H9 (cell line): ENCODE results near the gene KIF26A. TPM values are rescaled to one million over a fixed set of nuclear protein-coding genes. Genes with fewer than 3 reads are reported as not detected.

ENCODE experiments used
- DNase-seq: peaks from one replicate; pipeline ENCODE4 v3.0.0-alpha.2; 2017
- H2AFZ ChIP-seq: one replicate; pipeline ENCODE4 v1.6.1; 2013; ENCODE audit warnings: mild to moderate bottlenecking, low read length, control low read depth, moderate library complexity
- H2AK5ac ChIP-seq: 2 replicates; pipeline ENCODE4 v1.6.1; 2013; ENCODE audit warnings: low read length, control low read depth, mixed read lengths; ENCODE audit not compliant: insufficient read length
- H2BK120ac ChIP-seq: one replicate; pipeline ENCODE4 v1.6.1; 2013; ENCODE audit warnings: low read depth, mild to moderate bottlenecking, low read length, control low read depth, inconsistent platforms; ENCODE audit not compliant: poor library complexity, severe bottlenecking
- H2BK12ac ChIP-seq: 2 replicates; pipeline ENCODE4 v1.6.1; 2013; ENCODE audit warnings: low read length, control low read depth, mixed read lengths, low read depth; ENCODE audit not compliant: insufficient read length
- H2BK15ac ChIP-seq: 2 replicates; pipeline ENCODE4 v1.6.1; 2013; ENCODE audit warnings: low read depth, low read length, control low read depth
- H2BK20ac ChIP-seq: one replicate; pipeline ENCODE4 v1.6.1; 2013; ENCODE audit warnings: low read depth, mild to moderate bottlenecking, low read length, control low read depth, inconsistent platforms; ENCODE audit not compliant: poor library complexity, severe bottlenecking
- H2BK5ac ChIP-seq: 2 replicates; pipeline ENCODE4 v1.6.1; 2013; ENCODE audit warnings: low read length, control low read depth, mixed read lengths; ENCODE audit not compliant: insufficient read length
- H3K14ac ChIP-seq: 2 replicates; pipeline ENCODE4 v1.6.1; 2013; ENCODE audit warnings: low read length, control low read depth; ENCODE audit not compliant: insufficient read depth
- H3K18ac ChIP-seq: 2 replicates; pipeline ENCODE4 v1.6.1; 2013; ENCODE audit warnings: low read depth, mild to moderate bottlenecking, mixed read lengths, low read length, control low read depth; ENCODE audit not compliant: insufficient read length
- H3K23ac ChIP-seq: 2 replicates; pipeline ENCODE4 v1.6.1; 2013; ENCODE audit warnings: low read length, control low read depth, mixed read lengths, low read depth; ENCODE audit not compliant: insufficient read length
- H3K23me2 ChIP-seq: 2 replicates; pipeline ENCODE4 v1.6.1; 2013; ENCODE audit warnings: low read depth, mild to moderate bottlenecking, mixed read lengths, low read length, control low read depth; ENCODE audit not compliant: insufficient read length, poor library complexity, severe bottlenecking
- H3K27ac ChIP-seq: 2 replicates; pipeline ENCODE4 v1.5.1; 2013; ENCODE audit warnings: low read length, control low read depth, mixed read lengths, low read depth; ENCODE audit not compliant: insufficient read length
- H3K27me3 ChIP-seq: 2 replicates; pipeline ENCODE4 v1.6.1; 2013; ENCODE audit warnings: low read length, control low read depth, inconsistent platforms; ENCODE audit not compliant: insufficient read depth
- H3K4ac ChIP-seq: 2 replicates; pipeline ENCODE4 v1.6.1; 2013; ENCODE audit warnings: low read depth, mild to moderate bottlenecking, control low read depth, inconsistent platforms, low read length, moderate library complexity
- H3K4me1 ChIP-seq: 2 replicates; pipeline ENCODE4 v1.6.1; 2013; ENCODE audit warnings: low read length, control low read depth, inconsistent platforms; ENCODE audit not compliant: insufficient read depth
- H3K4me2 ChIP-seq: 2 replicates; pipeline ENCODE4 v1.6.1; 2013; ENCODE audit warnings: low read length, control low read depth, mixed read lengths; ENCODE audit not compliant: insufficient read length, insufficient read depth
- H3K56ac ChIP-seq: 2 replicates; pipeline ENCODE4 v1.6.1; 2013; ENCODE audit warnings: low read depth, mild to moderate bottlenecking, mixed read lengths, low read length, control low read depth; ENCODE audit not compliant: insufficient read length
- H3K79me1 ChIP-seq: 2 replicates; pipeline ENCODE4 v1.6.1; 2013; ENCODE audit warnings: low read depth, mild to moderate bottlenecking, moderate library complexity, low read length, control low read depth, inconsistent platforms; ENCODE audit not compliant: insufficient read depth, poor library complexity, severe bottlenecking
- H3K79me2 ChIP-seq: 2 replicates; pipeline ENCODE4 v1.6.1; 2013; ENCODE audit warnings: low read length, control low read depth, inconsistent platforms; ENCODE audit not compliant: insufficient read depth
- H3K9ac ChIP-seq: 2 replicates; pipeline ENCODE4 v1.6.1; 2013; ENCODE audit warnings: low read length, control low read depth, mixed read lengths; ENCODE audit not compliant: insufficient read length; ENCODE audit errors: extremely low read depth
- H3K9me3 ChIP-seq: one replicate; pipeline ENCODE4 v1.6.1; 2013; ENCODE audit warnings: low read depth, low read length, inconsistent platforms; ENCODE audit not compliant: control insufficient read depth
- H3T11ph ChIP-seq: one replicate; pipeline ENCODE4 v1.6.1; 2013; ENCODE audit warnings: mild to moderate bottlenecking, low read length, control low read depth, inconsistent platforms
- H4K20me1 ChIP-seq: one replicate; pipeline ENCODE4 v1.6.1; 2013; ENCODE audit not compliant: control insufficient read depth, insufficient read length, insufficient read depth
- H4K5ac ChIP-seq: 2 replicates; pipeline ENCODE4 v1.6.1; 2013; ENCODE audit warnings: low read depth, mild to moderate bottlenecking, mixed read lengths, low read length, control low read depth; ENCODE audit not compliant: insufficient read length
- H4K8ac ChIP-seq: replicated peaks from 2 replicates; pipeline ENCODE4 v1.6.1; 2013; ENCODE audit warnings: low read length, control low read depth, mixed read lengths, low read depth; ENCODE audit not compliant: insufficient read length
- H4K91ac ChIP-seq: 2 replicates; pipeline ENCODE4 v1.6.1; 2013; ENCODE audit warnings: low read depth, mild to moderate bottlenecking, moderate library complexity, mixed read lengths, low read length, control low read depth; ENCODE audit not compliant: insufficient read length
- H3K27ac Mint-ChIP-seq, 3 experiments: 2 replicates in 2 of 3; 3 replicates in 1 of 3; pipeline ENCODE4 v1.8.0; 2020 to 2021; ENCODE audit warnings: mixed read lengths in 3 of 3, mild to moderate bottlenecking in 1 of 3, moderate library complexity in 1 of 3
- H3K27me3 Mint-ChIP-seq: 2 replicates; pipeline ENCODE4 v1.8.0; 2021; ENCODE audit warnings: low read depth, mild to moderate bottlenecking, moderate library complexity, mixed read lengths
- H3K36me3 Mint-ChIP-seq, 3 experiments: 2 replicates in 2 of 3; 3 replicates in 1 of 3; pipeline ENCODE4 v1.8.0; 2020 to 2021; ENCODE audit warnings: low read depth in 3 of 3, mixed read lengths in 3 of 3; ENCODE audit not compliant: insufficient read depth in 1 of 3
- H3K4me1 Mint-ChIP-seq, 2 experiments: 2 replicates each; pipeline ENCODE4 v1.8.0; 2020; ENCODE audit warnings: mixed read lengths in 2 of 2
- H3K4me3 Mint-ChIP-seq, 2 experiments: 2 replicates in 1 of 2; 3 replicates in 1 of 2; pipeline ENCODE4 v1.8.0; 2020 to 2021; ENCODE audit warnings: mild to moderate bottlenecking in 2 of 2, mixed read lengths in 2 of 2, moderate library complexity in 1 of 2
- H3K9me3 Mint-ChIP-seq, 2 experiments: 2 replicates in 1 of 2; 3 replicates in 1 of 2; pipeline ENCODE4 v1.8.0; 2020; ENCODE audit warnings: mild to moderate bottlenecking in 2 of 2, mixed read lengths in 2 of 2, moderate library complexity in 1 of 2
- CTCF ChIP-seq: fragments of 200-600 bp; sonication (generic); conservative IDR thresholded peaks from 3 replicates; pipeline ENCODE4 v1.8.0; 2021; ENCODE audit warnings: antibody characterized with exemption, mild to moderate bottlenecking
- WGBS: extraction: QIAGEN DNeasy Blood & Tissue Kit; methylation state at CpG from one replicate; pipeline ENCODE4 v1.1.7; 2013; ENCODE audit warnings: missing lambda C conversion rate, low lambda C conversion rate, mixed read lengths; ENCODE audit not compliant: insufficient read length; ENCODE audit errors: extremely low coverage; 5-methylcytosine and 5-hydroxymethylcytosine counted together
- total RNA-seq: library from RNA; stranded (reverse); gene quantifications from 2 replicates; pipeline ENCODE4 v1.2.1, GENCODE V29; 2021

KIF26A gene
- total RNA-seq, 1 experiment from 2014 or later = 44.2 TPM

- H2BK120ac ChIP-seq = no peak overlapping the region
- no peak overlapping the region for H2BK20ac ChIP-seq
- H4K91ac ChIP-seq = no peak overlapping the region
- no peak for TF ChIP-seq CTCF
- no peak overlapping the region for H3K4me3 Mint-ChIP-seq
- no peaks in the 10 kb centered on the region for H3K4me1 ChIP-seq
- no peak overlapping the region for H2AK5ac ChIP-seq
- H3K9me3 Mint-ChIP-seq = no peaks in the 10 kb centered on the region; a peak in 1 of 5 replicates
- H3T11ph ChIP-seq = no peak overlapping the region
- no peak overlapping the region for H3K14ac ChIP-seq
- H2AFZ ChIP-seq = no peak overlapping the region
- peaks cover 0 to 7% of the 10 kb centered on the region in 2 experiments; a peak in 3 of 4 replicates for H3K4me1 Mint-ChIP-seq
- H3K36me3 Mint-ChIP-seq = no peaks in the 10 kb centered on the region; a peak in 1 of 7 replicates
- no peak overlapping the region for H2BK12ac ChIP-seq
- no peak overlapping the region for H3K9ac ChIP-seq
- H3K27ac Mint-ChIP-seq = no peak overlapping the region; a peak in 1 of 7 replicates
- no peak overlapping the region for H3K4me2 ChIP-seq
- no peak overlapping the region for H2BK5ac ChIP-seq
- H4K20me1 ChIP-seq = no peaks in the 10 kb centered on the region
- no peaks in the 10 kb centered on the region for H3K79me2 ChIP-seq
- H2BK15ac ChIP-seq = no peak overlapping the region
- no peaks in the 10 kb centered on the region for H3K9me3 ChIP-seq
- no peak for DNase-seq
- no peak overlapping the region for H3K18ac ChIP-seq
- no peak overlapping the region for H4K5ac ChIP-seq
- H3K56ac ChIP-seq = no peak overlapping the region
- no peaks in the 10 kb centered on the region for H3K79me1 ChIP-seq
- H3K23me2 ChIP-seq = no peaks in the 10 kb centered on the region
- H3K27ac ChIP-seq = no peak overlapping the region
- H3K4ac ChIP-seq = no peak overlapping the region
- H3K23ac ChIP-seq = no peak overlapping the region
- H3K27me3 ChIP-seq = no peaks in the 10 kb centered on the region
- H4K8ac ChIP-seq = no peak overlapping the region
- peaks cover 2% of the 10 kb centered on the region; the same call in 1 of the 2 replicates for H3K27me3 Mint-ChIP-seq
- no CpG with 5 or more reads among the region's 6 CpGs for WGBS
Observed at GRCh38 chr14:104205781-104206180, 67.4 kb downstream of the KIF26A start.
